GM18951 (cell line): ENCODE measurements around the gene ADAM15.

Source experiments
- POLR2A ChIP-seq: IDR thresholded peaks from 4 replicates; pipeline ENCODE4 v1.6.1; 2011; ENCODE audit warnings: mild to moderate bottlenecking; ENCODE audit not compliant: insufficient read length, insufficient read depth; ENCODE audit errors: extremely low read depth
- in situ Hi-C: fragments of 300-500 bp; cut with MboI; formaldehyde crosslinking; loops from one replicate; pipeline ENCODE4 v1.12.0; 2022; ENCODE audit warnings: low sequenced_read_pairs, mixed read lengths, inconsistent platforms; ENCODE audit not compliant: unreplicated experiment

The ADAM15 gene

DNA sequence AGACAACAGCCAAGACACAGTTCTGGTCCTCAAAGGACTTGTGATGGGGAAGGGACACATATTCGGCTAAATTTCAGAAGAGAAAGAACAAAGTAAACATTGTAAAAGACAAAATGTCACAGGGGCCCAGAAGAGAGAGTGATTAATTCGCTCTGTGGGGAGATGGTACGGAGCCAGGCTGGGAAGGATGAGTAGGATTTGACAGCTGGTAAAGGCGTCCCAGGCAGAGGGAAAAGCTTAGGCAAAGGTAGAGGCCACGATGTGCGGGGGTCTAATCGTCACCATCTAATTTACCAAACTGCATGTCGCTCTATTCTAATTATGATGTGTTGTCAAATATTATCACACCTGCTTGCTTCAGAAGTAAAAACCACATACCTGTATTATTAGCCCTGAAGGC lies 59.3 kb downstream of the ADAM15 start:
- in situ Hi-C loops, result no loop called here
- TF ChIP-seq POLR2A, result no peak

DNA sequence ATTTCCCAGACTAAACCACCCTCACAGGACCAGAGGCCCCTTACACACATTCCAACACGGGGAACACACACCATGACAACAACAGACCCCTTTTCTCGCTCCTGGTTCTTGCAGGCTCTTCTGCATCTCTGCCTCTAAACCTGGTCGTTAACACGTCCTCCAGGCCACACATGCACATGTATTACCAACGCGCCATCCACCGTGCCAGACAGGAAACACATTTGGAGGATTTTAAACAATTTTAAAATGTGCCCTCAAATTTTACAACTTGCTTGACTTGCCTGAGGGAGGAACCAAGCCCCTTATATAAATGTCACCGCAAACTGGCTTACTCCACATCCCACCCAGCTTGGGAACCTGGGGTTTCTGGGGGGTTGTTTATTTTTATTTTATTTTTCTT lies 59.7 kb downstream of the ADAM15 start:
- in situ Hi-C loops, result no loop called here

More for the DNA sequence above, 59.7 kb downstream of the ADAM15 start:
- TF ChIP-seq POLR2A, result no peak
